Measurements from ENCODE around the gene CUTA.

The CUTA gene, protein sequence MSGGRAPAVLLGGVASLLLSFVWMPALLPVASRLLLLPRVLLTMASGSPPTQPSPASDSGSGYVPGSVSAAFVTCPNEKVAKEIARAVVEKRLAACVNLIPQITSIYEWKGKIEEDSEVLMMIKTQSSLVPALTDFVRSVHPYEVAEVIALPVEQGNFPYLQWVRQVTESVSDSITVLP

GRCh38 chr6:33417903-33418689 is at the start of gene CUTA:
CUTA (minus strand) TSS chr6:33418107; CDS start chr6:33418000, 107 bp downstream.
- DNase-seq = peak; percentile 100

DNA sequence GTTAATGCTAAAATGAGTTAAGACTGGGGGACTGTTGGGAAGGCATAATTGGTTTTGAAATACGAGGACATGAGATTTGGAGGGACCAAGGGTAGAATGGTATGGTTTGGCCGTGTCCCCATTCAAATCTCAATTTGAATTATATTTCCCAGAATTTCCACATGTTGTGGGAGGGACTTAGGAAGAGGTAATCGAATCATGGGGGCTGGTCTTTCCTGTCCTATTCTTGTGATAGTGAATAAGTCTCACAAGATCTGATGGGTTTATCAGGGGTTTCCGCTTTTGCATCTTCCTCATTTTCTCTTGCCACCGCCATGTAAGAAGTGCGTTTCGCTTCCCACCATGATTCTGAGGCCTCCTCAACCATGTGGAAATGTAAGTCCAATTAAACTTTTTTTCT is 49.2 kb upstream of the CUTA start:
- no peak for DNase-seq

- no peak for DNase-seq
Observed at GRCh38 chr6:33466075-33466735, 48.3 kb upstream of the CUTA start.

GRCh38 chr6:33459226-33459625 is 41.3 kb upstream of the CUTA start:
- no peak for DNase-seq

- no peak for DNase-seq
Observed at GRCh38 chr6:33458676-33459075, 40.8 kb upstream of the CUTA start.

DNA sequence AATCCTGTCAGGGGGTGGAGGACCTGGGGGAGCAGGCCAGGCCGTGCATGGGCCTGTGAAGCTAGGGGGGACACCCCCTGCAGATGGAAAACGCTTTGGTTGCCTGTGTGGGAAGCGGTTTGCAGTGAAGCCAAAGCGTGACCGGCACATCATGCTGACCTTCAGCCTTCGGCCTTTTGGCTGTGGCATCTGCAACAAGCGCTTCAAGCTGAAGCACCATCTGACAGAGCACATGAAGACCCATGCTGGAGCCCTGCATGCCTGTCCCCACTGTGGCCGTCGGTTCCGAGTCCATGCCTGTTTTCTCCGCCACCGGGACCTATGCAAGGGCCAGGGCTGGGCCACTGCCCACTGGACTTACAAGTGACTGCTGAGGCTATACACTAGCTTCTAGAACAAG is 38.2 kb upstream of the CUTA start:
- DNase-seq = no peak

- no peak for DNase-seq
Observed at GRCh38 chr6:33455051-33455450, 37.1 kb upstream of the CUTA start.

DNA sequence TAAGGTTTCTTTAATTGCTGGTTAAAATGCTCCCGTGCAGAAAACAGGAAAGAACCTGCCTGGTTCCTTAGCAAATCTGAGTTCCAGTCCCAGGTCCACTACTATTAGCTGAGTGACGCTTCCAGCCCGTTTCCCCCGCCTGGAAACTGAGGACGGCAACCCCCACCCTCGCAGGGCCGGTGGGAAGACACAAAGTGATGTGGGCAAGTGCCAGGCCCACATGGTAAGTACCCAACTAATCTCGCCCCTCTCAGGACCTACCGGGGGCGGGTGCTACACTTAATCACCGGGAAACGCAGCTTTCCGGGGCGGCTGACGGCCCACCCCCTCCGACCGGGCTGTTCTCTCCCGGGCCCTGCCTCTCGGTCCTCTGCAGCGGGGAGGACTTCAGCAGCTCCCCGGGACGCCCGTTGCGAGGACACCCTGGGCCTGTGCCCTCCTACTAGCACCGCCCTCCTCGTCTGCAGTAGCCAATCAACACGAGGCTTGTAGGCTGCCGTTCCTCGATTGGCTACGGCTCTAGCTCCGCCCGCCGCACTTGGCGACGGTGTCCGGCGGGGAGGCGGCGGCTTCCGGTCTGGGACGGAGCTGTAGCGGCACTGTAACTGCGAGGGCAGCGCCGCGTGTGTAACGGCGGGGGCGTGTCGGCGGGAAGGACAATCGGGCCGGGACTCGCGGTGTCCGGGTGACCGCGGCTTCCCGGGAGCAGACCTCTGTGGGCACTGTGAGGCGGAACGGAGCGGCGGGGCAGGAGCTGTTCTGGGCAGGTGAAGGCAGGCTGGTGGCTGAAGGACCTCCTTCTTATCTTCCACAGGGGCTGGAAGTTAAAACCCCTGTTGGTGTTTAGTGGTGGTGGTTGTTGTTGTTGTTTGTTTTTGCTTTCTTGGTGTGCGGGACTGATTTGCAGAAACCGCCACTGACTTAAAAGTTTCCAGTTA is 36.4 kb upstream of the CUTA start, which contains the start of gene ZBTB9:
ZBTB9 (plus strand) TSS at position 568 of the 938 bp plus-strand sequence. CDS start 525 bp downstream, outside the sequence.
- DNase-seq = peak; percentile 98

- peak; percentile 47 for DNase-seq
Observed at GRCh38 chr6:33453393-33454008, 35.6 kb upstream of the CUTA start.

- DNase-seq = no peak
Observed at GRCh38 chr6:33452496-33452895, 34.6 kb upstream of the CUTA start.

- no peak for DNase-seq
Observed at GRCh38 chr6:33451606-33452005, 33.7 kb upstream of the CUTA start.

DNA sequence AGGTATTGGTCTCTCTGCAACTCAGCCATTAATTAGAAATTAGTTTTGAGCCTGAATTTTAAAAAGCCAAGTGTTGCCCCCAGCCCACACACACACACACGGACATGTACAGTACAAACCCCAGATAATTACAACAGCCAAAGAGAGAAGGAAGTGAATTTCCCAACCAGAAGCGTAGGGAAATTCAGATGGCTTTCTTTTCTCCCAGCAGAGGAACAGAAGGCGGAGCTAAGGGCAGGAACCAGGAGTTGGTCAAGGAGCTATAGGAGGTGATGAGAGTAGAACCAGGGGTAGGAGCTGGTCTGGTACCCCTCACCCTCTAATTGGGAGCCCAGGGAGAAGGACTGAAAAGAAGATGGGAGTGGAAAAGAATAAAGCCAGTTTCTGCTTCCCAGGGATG is 32.5 kb upstream of the CUTA start:
- DNase-seq = no peak

- no peak for DNase-seq
Observed at GRCh38 chr6:33446356-33446755, 28.4 kb upstream of the CUTA start.

GRCh38 chr6:33445119-33445603 is 27.3 kb upstream of the CUTA start:
- DNase-seq = peak; percentile 50

DNA sequence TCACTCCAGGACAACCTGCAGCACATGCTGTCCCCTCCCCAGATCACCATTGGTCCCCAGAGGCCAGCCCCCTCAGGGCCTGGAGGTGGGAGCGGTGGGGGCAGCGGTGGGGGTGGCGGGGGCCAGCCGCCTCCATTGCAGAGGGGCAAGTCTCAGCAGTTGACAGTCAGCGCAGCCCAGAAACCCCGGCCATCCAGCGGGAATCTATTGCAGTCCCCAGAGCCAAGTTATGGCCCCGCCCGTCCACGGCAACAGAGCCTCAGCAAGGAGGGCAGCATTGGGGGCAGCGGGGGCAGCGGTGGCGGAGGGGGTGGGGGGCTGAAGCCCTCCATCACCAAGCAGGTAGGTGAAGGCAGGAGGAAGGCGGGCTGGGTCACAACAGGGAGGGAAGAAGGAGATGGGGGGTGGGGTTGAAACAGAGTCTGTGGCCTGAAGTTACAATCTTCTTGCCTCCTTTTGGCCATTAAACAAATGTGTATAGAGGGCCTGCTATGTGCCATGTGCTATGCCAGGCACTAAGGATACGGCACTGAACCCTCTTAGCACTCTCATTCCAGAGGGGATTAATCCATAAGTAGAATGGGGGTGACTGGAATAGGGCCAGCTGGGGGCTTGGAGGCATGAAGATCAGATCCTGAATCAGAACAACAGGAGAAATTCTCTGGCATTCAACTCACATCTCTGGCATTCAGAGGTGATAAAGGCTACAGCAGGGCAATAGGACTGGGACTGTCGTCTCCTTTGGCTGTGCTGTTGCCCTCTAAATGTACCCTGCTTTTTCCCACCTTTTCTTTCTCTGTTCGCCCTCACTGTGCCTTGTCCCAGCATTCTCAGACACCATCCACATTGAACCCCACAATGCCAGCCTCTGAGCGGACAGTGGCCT is 26.0 kb upstream of the CUTA start:
- DNase-seq = no peak

- no peak for DNase-seq
Observed at GRCh38 chr6:33443025-33443424, 25.1 kb upstream of the CUTA start.

DNA sequence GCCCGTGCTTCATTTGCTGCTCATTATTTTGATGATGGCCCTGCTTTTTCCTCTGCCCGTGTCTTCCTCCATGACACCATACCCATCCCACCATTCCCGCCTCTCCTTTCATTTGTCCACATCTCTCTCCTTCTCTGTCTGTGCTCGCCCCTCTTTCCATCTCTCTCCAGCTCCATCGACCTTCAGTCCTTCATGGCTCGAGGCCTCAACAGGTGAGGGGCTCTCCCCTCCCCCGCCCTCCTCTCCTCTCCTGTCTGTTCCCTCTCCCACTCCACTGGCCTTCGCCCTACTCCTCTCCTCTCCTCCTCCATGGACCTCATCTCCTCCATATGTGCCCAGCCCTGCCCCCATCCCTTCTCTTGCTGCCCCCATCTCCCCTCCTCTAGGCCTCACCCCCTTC is 24.4 kb upstream of the CUTA start:
- DNase-seq = no peak

DNA sequence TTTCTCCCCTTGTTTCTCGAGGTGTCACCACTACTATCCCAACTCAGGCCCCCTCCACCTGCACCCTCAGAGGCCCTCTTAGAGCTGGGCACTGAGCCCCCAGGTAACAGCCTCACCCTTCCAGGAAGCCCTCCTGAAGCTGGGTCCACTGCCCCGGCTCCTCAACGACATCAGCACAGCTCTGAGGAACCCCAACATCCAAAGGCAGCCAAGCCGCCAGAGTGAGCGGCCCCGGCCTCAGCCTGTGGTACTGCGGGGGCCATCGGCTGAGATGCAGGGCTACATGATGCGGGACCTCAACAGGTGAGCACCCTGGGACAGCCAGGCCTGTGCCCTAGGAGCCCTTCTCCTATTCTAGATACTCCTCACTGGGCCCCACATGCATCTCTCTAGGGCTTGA is 23.6 kb upstream of the CUTA start:
- DNase-seq = no peak

- DNase-seq = no peak
Observed at GRCh38 chr6:33440649-33441309, 22.9 kb upstream of the CUTA start.

DNA sequence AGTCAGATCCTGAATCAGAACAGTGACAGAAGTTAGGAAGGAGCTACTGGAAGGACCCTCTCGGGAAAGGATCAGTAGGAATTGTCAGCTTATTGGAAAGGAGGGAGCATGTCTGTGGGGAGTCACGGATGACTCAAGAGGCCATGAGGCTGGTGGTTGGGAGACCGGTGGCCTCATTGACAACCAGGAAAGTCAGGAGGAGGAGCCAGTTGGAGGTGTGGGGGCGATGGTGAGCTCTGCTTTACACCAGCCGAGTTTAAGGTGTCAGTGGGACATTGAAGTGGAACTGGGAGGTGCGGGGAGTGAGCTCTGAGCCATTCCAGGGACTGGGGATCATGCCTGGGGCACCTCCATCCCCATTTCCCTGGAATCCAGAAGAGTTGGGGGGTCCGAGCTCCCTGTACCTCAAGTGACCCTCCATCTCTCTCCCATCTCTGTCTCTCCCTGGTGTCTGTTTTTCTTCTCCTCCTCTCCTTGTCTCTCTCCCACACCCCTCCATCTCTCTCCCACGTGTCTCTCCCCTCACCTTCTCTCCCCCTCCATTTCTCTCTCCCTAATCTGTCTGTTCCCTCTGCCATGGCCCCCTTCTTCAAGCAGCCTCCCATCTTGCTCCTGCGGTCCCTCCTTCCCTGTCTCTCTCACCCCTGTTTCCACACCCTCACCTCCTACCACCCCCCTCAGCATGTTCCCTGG is 22.2 kb upstream of the CUTA start:
- no peak for DNase-seq

All from hematopoietic multipotent progenitor cell treated with erythropoietin and hydrocortisone succinate and interleukin-3 and kit ligand, for 6 days (in vitro differentiated cells).